GM23248 (cell line): Measurements from ENCODE around the gene ARID3B. TPM values are rescaled to one million over a fixed set of nuclear protein-coding genes. Genes with fewer than 3 reads are reported as not detected.

ENCODE experiments used
- DNase-seq: peaks from one replicate; pipeline ENCODE4 v3.0.0-alpha.2; 2015
- H2AFZ ChIP-seq: fragments of 200-600 bp; sonication (generic); 2 replicates; pipeline ENCODE4 v1.6.1; 2016; ENCODE audit warnings: antibody characterized with exemption
- H3F3A ChIP-seq: fragments of 200-600 bp; sonication (generic); 2 replicates; pipeline ENCODE4 v1.6.1; 2016; ENCODE audit warnings: mild to moderate bottlenecking, antibody characterized with exemption, mixed run types; ENCODE audit not compliant: insufficient read depth
- H3K27ac ChIP-seq: fragments of 200-600 bp; sonication (generic); 2 replicates; pipeline ENCODE4 v1.5.1; 2016; ENCODE audit warnings: mild to moderate bottlenecking
- H3K27me3 ChIP-seq: fragments of 200-600 bp; sonication (generic); replicated peaks from 2 replicates; pipeline ENCODE4 v1.6.1; 2016; ENCODE audit warnings: mild to moderate bottlenecking; ENCODE audit not compliant: insufficient read depth
- H3K36me3 ChIP-seq: fragments of 200-600 bp; sonication (generic); 2 replicates; pipeline ENCODE4 v1.6.1; 2016; ENCODE audit warnings: low read depth, mild to moderate bottlenecking
- H3K4me1 ChIP-seq: fragments of 200-600 bp; sonication (generic); 2 replicates; pipeline ENCODE4 v1.6.1; 2016; ENCODE audit warnings: mild to moderate bottlenecking; ENCODE audit not compliant: insufficient read depth
- H3K4me2 ChIP-seq: fragments of 200-600 bp; sonication (generic); one replicate; pipeline ENCODE4 v1.6.1; 2016; ENCODE audit warnings: mild to moderate bottlenecking; ENCODE audit not compliant: unreplicated experiment
- H3K4me3 ChIP-seq: fragments of 200-600 bp; sonication (generic); 2 replicates; pipeline ENCODE4 v1.5.1; 2016; ENCODE audit warnings: mild to moderate bottlenecking
- H3K79me2 ChIP-seq: fragments of 200-600 bp; sonication (generic); 2 replicates; pipeline ENCODE4 v1.6.1; 2016; ENCODE audit warnings: mild to moderate bottlenecking; ENCODE audit not compliant: insufficient read depth
- H3K9ac ChIP-seq: fragments of 200-600 bp; sonication (generic); 2 replicates; pipeline ENCODE4 v1.6.1; 2016; ENCODE audit warnings: mild to moderate bottlenecking
- H3K9me2 ChIP-seq: fragments of 200-600 bp; sonication (generic); 2 replicates; pipeline ENCODE4 v1.6.1; 2016; ENCODE audit warnings: mixed run types, mild to moderate bottlenecking, moderate library complexity; ENCODE audit not compliant: insufficient read depth
- H3K9me3 ChIP-seq: fragments of 200-600 bp; sonication (generic); one replicate; pipeline ENCODE4 v1.6.1; 2017; ENCODE audit warnings: low read depth
- H4K20me1 ChIP-seq: fragments of 200-600 bp; sonication (generic); 2 replicates; pipeline ENCODE4 v1.6.0; 2016; ENCODE audit not compliant: insufficient read depth
- EZH2 ChIP-seq: fragments of 200-600 bp; sonication (generic); IDR thresholded peaks from 2 replicates; pipeline ENCODE4 v1.6.1; 2018; ENCODE audit warnings: antibody characterized with exemption, mild to moderate bottlenecking; ENCODE audit not compliant: insufficient read depth, poor library complexity, severe bottlenecking
- EZH2phosphoT487 ChIP-seq: fragments of 200-600 bp; sonication (generic); IDR thresholded peaks from 2 replicates; pipeline ENCODE4 v1.6.1; 2018; ENCODE audit warnings: antibody characterized with exemption, moderate library complexity, mild to moderate bottlenecking, low read depth; ENCODE audit not compliant: insufficient read depth
- WGBS, 2 experiments: methylation state at CpG; one replicate each; pipeline ENCODE4 v1.1.6; 2015 to 2017; ENCODE audit warnings: low lambda C conversion rate in 2 of 2, low coverage in 1 of 2; ENCODE audit errors: missing lambda C conversion rate in 2 of 2; 5-methylcytosine and 5-hydroxymethylcytosine counted together
- in situ Hi-C: fragments of 300-500 bp; cut with MboI; formaldehyde crosslinking; loops from 2 replicates; pipeline ENCODE4 v1.15.0; 2020
- polyA plus RNA-seq: library from polyadenylated mRNA; unstranded; fragments of >200 nt; fragmentation: Nextera tagmentation; extraction: Ambion mirVana; gene quantifications from 2 replicates; pipeline ENCODE4 v1.2.1, GENCODE V29; 2016
- total RNA-seq: library from RNA; depleted of rRNA; stranded (reverse); fragments of >200 nt; shearing (Covaris generic); gene quantifications from 2 replicates; pipeline ENCODE4 v1.2.3, GENCODE V29; 2014

Gene ARID3B
- total and polyA plus RNA-seq, 2 experiments from 2014 or later, result 2.1 to 4.9 TPM

- in situ Hi-C loops, result loop anchor here (10.0 kb wide), 1 partner anchor 248 kb away; no protein-coding TSS in a partner anchor
- Histone ChIP-seq H2AFZ (no peak overlapping the region), H3K4me1 (peaks cover 1% of the 10 kb centered on the region; the same call in 1 of the 2 replicates), H3K36me3 (peaks cover 32% of the 10 kb centered on the region), H3K79me2 (peaks cover 76% of the 10 kb centered on the region), H4K20me1 (peaks cover 9% of the 10 kb centered on the region; the same call in 1 of the 2 replicates), H3K27ac (no peak overlapping the region), H3K4me3 (no peak overlapping the region), H3K9ac (no peak overlapping the region), H3K4me2 (no peak overlapping the region), H3K27me3 (no peaks in the 10 kb centered on the region), H3K9me3 (no peaks in the 10 kb centered on the region), H3F3A (no peaks in the 10 kb centered on the region), H3K9me2 (no peaks in the 10 kb centered on the region)
- TF ChIP-seq EZH2, result no peak
- TF ChIP-seq EZH2phosphoT487, result no peak
- no peak for DNase-seq
- WGBS, 2 experiments, result 94 to 97% methylated on average over 3 of the region's 3 CpGs
Measured at GRCh38 chr15:74622758-74623157, 81.7 kb downstream of the ARID3B start.

- in situ Hi-C loops, result loop anchor here (10.0 kb wide), 1 partner anchor 249 kb away; no protein-coding TSS in a partner anchor
- Histone ChIP-seq H3K9me2 (no peaks in the 10 kb centered on the region), H3K4me2 (no peak overlapping the region), H3K9me3 (no peaks in the 10 kb centered on the region), H3K27ac (no peak overlapping the region), H3K4me1 (no peaks in the 10 kb centered on the region), H3K27me3 (no peaks in the 10 kb centered on the region), H3K36me3 (peaks cover 44% of the 10 kb centered on the region), H3K4me3 (no peak overlapping the region), H4K20me1 (peaks cover 4% of the 10 kb centered on the region; the same call in 1 of the 2 replicates), H2AFZ (no peak overlapping the region), H3K79me2 (peaks cover 62% of the 10 kb centered on the region), H3F3A (no peaks in the 10 kb centered on the region), H3K9ac (no peak overlapping the region)
- WGBS, 2 experiments, result 83% methylated on average over 7 of the region's 7 CpGs
- no peak for DNase-seq
- TF ChIP-seq EZH2, result no peak
- TF ChIP-seq EZH2phosphoT487, result no peak
Measured at GRCh38 chr15:74624020-74624602, 83.1 kb downstream of the ARID3B start.

- in situ Hi-C loops, result loop anchor here (10.0 kb wide), 1 partner anchor 251 kb away; no protein-coding TSS in a partner anchor
- TF ChIP-seq EZH2 (no peak), EZH2phosphoT487 (no peak)
- Histone ChIP-seq H3K4me1 (no peaks in the 10 kb centered on the region), H3F3A (peaks cover 7% of the 10 kb centered on the region; the same call in 1 of the 2 replicates), H4K20me1 (peaks cover 4% of the 10 kb centered on the region; the same call in 1 of the 2 replicates), H2AFZ (no peak overlapping the region), H3K27ac (no peak overlapping the region), H3K4me2 (no peak overlapping the region), H3K9me2 (no peaks in the 10 kb centered on the region), H3K36me3 (peaks cover 46% of the 10 kb centered on the region), H3K9me3 (no peaks in the 10 kb centered on the region), H3K9ac (no peak overlapping the region), H3K27me3 (no peaks in the 10 kb centered on the region), H3K79me2 (peaks cover 46% of the 10 kb centered on the region), H3K4me3 (no peak overlapping the region)
- DNase-seq, result no peak
- WGBS, 2 experiments, result 64 to 67% methylated on average over 6 of the region's 6 CpGs
Measured at GRCh38 chr15:74625693-74626092, 84.7 kb downstream of the ARID3B start.

- Histone ChIP-seq H3K9ac (no peak overlapping the region), H3K4me2 (no peak overlapping the region), H3K27ac (no peak overlapping the region), H4K20me1 (peaks cover 3% of the 10 kb centered on the region; the same call in 1 of the 2 replicates), H3K27me3 (no peaks in the 10 kb centered on the region), H3K4me1 (no peaks in the 10 kb centered on the region), H3K36me3 (peaks cover 46% of the 10 kb centered on the region), H3K4me3 (no peak overlapping the region), H3F3A (peaks cover 12% of the 10 kb centered on the region; the same call in 1 of the 2 replicates), H3K9me3 (no peaks in the 10 kb centered on the region), H3K79me2 (peaks cover 40% of the 10 kb centered on the region), H2AFZ (no peak overlapping the region), H3K9me2 (no peaks in the 10 kb centered on the region)
- WGBS, 2 experiments, result 91 to 93% methylated on average over 7 of the region's 7 CpGs
- no peak for TF ChIP-seq EZH2
- TF ChIP-seq EZH2phosphoT487, result no peak
- no peak for DNase-seq
- in situ Hi-C loops, result loop anchor here (10.0 kb wide), 1 partner anchor 252 kb away; no protein-coding TSS in a partner anchor
Measured at GRCh38 chr15:74626336-74626735, 85.3 kb downstream of the ARID3B start.
